ENCODE data around the gene NLRP6.

Gene NLRP6

DNA sequence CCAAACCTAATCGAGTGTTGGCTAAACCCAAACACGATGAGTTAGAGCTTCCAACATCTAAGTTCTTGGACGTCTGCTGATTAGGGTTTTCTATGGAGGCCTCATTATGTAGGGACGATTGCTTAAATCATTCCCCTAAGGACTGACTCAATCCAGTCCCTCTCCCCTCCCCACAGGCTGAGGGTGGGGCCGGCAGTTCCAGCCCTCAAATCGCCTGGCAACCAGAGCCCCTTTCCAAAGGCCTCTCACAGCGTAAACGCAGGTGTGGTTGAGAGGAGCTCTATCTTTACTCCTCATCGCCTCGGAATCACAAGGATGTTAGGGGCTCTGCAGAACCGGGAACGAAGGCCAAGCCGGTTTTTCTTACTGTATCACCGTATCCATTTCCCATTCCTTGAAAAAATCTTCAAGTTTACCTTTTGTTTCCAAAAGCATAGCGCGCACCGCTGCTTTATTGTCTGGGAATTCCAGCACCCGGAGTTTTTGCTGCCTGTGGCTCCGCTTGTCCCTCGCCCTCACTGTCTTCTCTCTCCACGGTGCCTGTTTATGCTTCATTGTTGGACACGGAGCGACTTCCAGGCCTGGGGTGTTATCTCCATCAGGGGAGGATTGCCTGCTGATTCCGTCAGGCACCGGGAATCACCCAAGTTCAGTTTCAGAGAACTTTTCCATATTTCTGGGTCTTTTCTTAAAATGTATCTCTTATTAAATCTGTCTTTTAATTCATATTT, 56.2 kb downstream of the NLRP6 start:
- TF ChIP-seq CTCF (IDR thresholded peaks at IDR 0.05) = no peak
- peak overlapping the region; percentile 86 for H3K27ac Mint-ChIP-seq
- no peak for DNase-seq
- H3K4me3 Mint-ChIP-seq = peak overlapping the region; percentile 70
- no peaks in the 10 kb centered on the region for H3K27me3 Mint-ChIP-seq (ENCODE audit: low read depth, poor library complexity)
- H3K4me1 Mint-ChIP-seq = peaks cover 56% of the 10 kb centered on the region
- H3K9me3 Mint-ChIP-seq = peaks cover 38% of the 10 kb centered on the region
- peaks cover 4% of the 10 kb centered on the region for H3K36me3 Mint-ChIP-seq (ENCODE audit: low read depth)
